Myometrial cell (primary cell): Measurements from ENCODE around the gene ABRACL. TPM values are rescaled to one million over a fixed set of nuclear protein-coding genes. Genes with fewer than 3 reads are reported as not detected.

Source experiments
- total RNA-seq: library from RNA; depleted of rRNA; stranded (reverse); fragments of >200 nt; gene quantifications from 2 replicates; pipeline ENCODE4 v1.2.3, GENCODE V29; 2015

Gene ABRACL, protein sequence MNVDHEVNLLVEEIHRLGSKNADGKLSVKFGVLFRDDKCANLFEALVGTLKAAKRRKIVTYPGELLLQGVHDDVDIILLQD
- 58.1 and 61.4 TPM in 2 replicates for total RNA-seq

GRCh38 chr6:139028658-139029469 is at the start of gene ABRACL:
Gene ABRACL (plus strand): TSS chr6:139028745. CDS start chr6:139034161, 5,416 bp downstream.

DNA sequence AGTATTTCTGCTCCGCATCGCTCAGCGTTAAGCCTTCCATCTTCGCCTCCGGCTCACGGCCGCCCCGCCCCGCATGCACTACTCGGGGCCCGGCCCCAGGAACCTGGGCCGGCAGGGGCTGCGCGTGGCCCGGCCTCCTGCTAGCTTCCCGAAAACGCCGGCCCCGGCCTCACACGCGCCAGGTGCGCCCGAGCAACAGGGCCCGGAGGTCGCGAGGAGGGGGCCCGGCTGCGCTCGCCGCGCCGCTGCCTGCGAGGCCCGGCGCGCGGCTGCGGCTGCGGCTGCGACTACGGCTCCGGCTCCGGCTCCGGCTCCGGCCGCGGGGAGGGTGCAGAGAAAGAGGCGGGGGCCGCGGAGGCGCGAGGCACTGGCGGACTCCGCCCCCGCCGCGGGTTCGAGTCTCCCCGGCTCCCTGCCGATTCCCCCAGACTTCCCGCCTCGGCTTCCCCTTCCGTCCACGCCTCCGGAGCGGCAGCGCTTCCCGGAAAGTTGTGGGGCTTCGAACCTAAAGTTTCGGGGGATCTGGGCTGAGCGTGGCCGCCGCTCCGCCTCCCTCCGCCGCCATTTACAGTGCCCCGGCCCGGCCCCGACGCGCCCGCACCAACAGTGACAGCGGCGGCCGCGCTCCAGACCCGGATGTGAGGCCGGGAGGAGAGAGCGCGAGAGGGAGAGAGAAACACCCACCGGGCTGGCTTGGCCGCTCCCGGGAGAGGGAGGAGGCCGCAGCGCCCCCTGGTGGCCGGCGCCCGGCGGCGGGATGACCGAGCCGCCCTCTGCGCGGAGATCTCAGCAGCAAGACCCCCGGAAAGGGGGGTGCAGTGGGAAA is 40.7 kb upstream of the ABRACL start, which contains the start of gene REPS1:
TSS of gene REPS1 (minus strand) at position 611 of the 826 bp plus-strand sequence. CDS start at position 40, 571 bp downstream.

Other genes starting within 250 kb of the ABRACL start
- gene ECT2L, start 232.7 kb upstream of the ABRACL start, total RNA-seq, result not detected in 2 replicates
- gene REPS1, start 40.5 kb upstream of the ABRACL start, total RNA-seq, result 16.7 and 23.0 TPM in 2 replicates
- gene HECA, start 106.3 kb downstream of the ABRACL start, total RNA-seq, result 7.5 and 11.7 TPM in 2 replicates